Caco-2 (cell line): ENCODE results near the gene DOK7. TPM values are rescaled to one million over a fixed set of nuclear protein-coding genes. Genes with fewer than 3 reads are reported as not detected.

Experiments
- BruUV-seq: library from RNA; stranded (reverse); fragments of 400-500 nt; replicated peaks from 2 replicates; lab custom pipeline; 2021; lab: Mats Ljungman, UMichigan
- CTCF ChIA-PET: fragments of 300-600 bp; sonication (Branson Sonifier 250); formaldehyde crosslinking; loops from one replicate; lab custom pipeline; 2022; ENCODE audit warnings: antibody characterized with exemption; lab: Charles Lee
- POLR2A ChIA-PET: fragments of 300-600 bp; sonication (Branson Sonifier 250); formaldehyde crosslinking; loops from one replicate; lab custom pipeline; 2022; ENCODE audit warnings: antibody characterized with exemption; lab: Charles Lee
- DNase-seq, 2 experiments: peaks; one replicate each; pipeline versions ENCODE4 v3.0.0 to v3.0.0-alpha.2; 2020 to 2022
- H3K27me3 ChIP-seq: replicated peaks from 2 replicates; pipeline ENCODE4 v1.6.0; 2011; ENCODE audit warnings: low read length; ENCODE audit not compliant: control insufficient read depth, insufficient read depth
- H3K36me3 ChIP-seq: 2 replicates; pipeline ENCODE4 v1.5.1; 2011; ENCODE audit warnings: low read length; ENCODE audit not compliant: control insufficient read depth, insufficient read depth
- H3K4me1 ChIP-seq: fragments of 250-450 bp; sonication (Bioruptor Pico); 2 replicates; pipeline ENCODE4 v1.5.1; 2020; ENCODE audit warnings: mild to moderate bottlenecking
- H3K4me3 ChIP-seq: 2 replicates; pipeline ENCODE4 v1.5.1; 2011; ENCODE audit warnings: low read depth, mild to moderate bottlenecking, control low read depth, low read length
- H3K9me3 ChIP-seq: fragments of 250-450 bp; sonication (Bioruptor Pico); 2 replicates; pipeline ENCODE4 v1.5.1; 2020; ENCODE audit warnings: mild to moderate bottlenecking, moderate library complexity
- H3K27ac Mint-ChIP-seq: one replicate; pipeline ENCODE4 v1.8.0; 2022; ENCODE audit warnings: mixed read lengths; ENCODE audit not compliant: unreplicated experiment
- H3K27me3 Mint-ChIP-seq: one replicate; pipeline ENCODE4 v1.8.0; 2022; ENCODE audit warnings: mixed read lengths; ENCODE audit not compliant: insufficient read depth, unreplicated experiment
- H3K36me3 Mint-ChIP-seq: one replicate; pipeline ENCODE4 v1.8.0; 2022; ENCODE audit warnings: mild to moderate bottlenecking, mixed read lengths; ENCODE audit not compliant: insufficient read depth, unreplicated experiment
- H3K4me1 Mint-ChIP-seq: one replicate; pipeline ENCODE4 v1.8.0; 2022; ENCODE audit warnings: low read depth, mixed read lengths; ENCODE audit not compliant: unreplicated experiment
- H3K4me3 Mint-ChIP-seq: one replicate; pipeline ENCODE4 v1.8.0; 2022; ENCODE audit warnings: mild to moderate bottlenecking, moderate library complexity, mixed read lengths; ENCODE audit not compliant: unreplicated experiment
- H3K9me3 Mint-ChIP-seq: one replicate; pipeline ENCODE4 v1.8.0; 2022; ENCODE audit warnings: mixed read lengths; ENCODE audit not compliant: unreplicated experiment
- intact Hi-C: fragments of 100-400 bp; cut with micrococcal nuclease; formaldehyde crosslinking; loops from one replicate; pipeline ENCODE4 v1.10.0; 2022; ENCODE audit not compliant: unreplicated experiment
- total RNA-seq: library from RNA; stranded (reverse); gene quantifications from 2 replicates; pipeline ENCODE4 v1.2.3, GENCODE V29; 2022
- TF ChIP-seq, protein P1 (sequence below), 2 experiments: fragments of 200-600 bp in 1 of 2; IDR thresholded peaks; 1 replicate in 1 of 2; 2 replicates in 1 of 2; pipeline versions ENCODE4 v1.5.1 to v1.8.0; 2011 to 2022; ENCODE audit warnings: antibody characterized with exemption in 1 of 2, control low read depth in 1 of 2, inconsistent platforms in 1 of 2, low read depth in 1 of 2, low read length in 1 of 2, mild to moderate bottlenecking in 1 of 2, moderate library complexity in 1 of 2; ENCODE audit not compliant: insufficient read depth in 1 of 2, severe bottlenecking in 1 of 2, unreplicated experiment in 1 of 2

The DOK7 gene
- total RNA-seq, 1 experiment from 2014 or later, result 0.29 TPM

DNA sequence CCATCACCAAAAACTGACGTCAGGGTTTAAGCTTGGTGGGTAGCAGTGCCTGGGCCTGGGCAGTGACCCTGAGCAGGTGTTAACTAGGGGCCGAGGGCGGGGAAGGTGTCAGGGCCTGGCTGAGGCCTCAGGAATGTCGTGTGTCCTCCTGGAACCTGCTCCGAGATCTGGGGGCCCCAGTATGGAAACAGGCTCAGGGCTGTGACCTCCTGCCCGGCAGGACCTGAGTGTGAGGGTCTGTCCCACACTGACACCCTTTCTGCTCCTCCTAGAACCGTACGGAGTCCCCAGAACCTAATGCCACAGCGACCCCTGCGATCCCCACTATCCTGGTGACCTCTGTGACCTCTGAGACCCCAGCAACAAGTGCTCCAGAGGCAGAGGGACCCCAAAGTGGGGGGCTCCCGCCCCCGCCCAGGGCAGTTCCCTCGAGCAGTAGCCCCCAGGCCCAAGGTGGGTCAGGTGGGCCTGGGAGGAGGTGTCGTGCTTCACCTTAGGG, 20.6 kb upstream of the DOK7 start:
- ChIA-PET CTCF (no interaction called here), POLR2A (no interaction called here)
- peak; percentile 35 to 66 for DNase-seq
- H3K27me3 Mint-ChIP-seq, result no peaks in the 10 kb centered on the region
- TF ChIP-seq, protein P1, sequence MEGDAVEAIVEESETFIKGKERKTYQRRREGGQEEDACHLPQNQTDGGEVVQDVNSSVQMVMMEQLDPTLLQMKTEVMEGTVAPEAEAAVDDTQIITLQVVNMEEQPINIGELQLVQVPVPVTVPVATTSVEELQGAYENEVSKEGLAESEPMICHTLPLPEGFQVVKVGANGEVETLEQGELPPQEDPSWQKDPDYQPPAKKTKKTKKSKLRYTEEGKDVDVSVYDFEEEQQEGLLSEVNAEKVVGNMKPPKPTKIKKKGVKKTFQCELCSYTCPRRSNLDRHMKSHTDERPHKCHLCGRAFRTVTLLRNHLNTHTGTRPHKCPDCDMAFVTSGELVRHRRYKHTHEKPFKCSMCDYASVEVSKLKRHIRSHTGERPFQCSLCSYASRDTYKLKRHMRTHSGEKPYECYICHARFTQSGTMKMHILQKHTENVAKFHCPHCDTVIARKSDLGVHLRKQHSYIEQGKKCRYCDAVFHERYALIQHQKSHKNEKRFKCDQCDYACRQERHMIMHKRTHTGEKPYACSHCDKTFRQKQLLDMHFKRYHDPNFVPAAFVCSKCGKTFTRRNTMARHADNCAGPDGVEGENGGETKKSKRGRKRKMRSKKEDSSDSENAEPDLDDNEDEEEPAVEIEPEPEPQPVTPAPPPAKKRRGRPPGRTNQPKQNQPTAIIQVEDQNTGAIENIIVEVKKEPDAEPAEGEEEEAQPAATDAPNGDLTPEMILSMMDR (IDR thresholded peaks at IDR 0.05; ENCODE audit: insufficient read depth in 1 of 2, low read depth in 1 of 2, low read length in 1 of 2, severe bottlenecking in 1 of 2, unreplicated experiment in 1 of 2), result no peak
- no peak overlapping the region for H3K4me3 Mint-ChIP-seq
- H3K36me3 ChIP-seq, result no peaks in the 10 kb centered on the region
- no peaks in the 10 kb centered on the region for H3K36me3 Mint-ChIP-seq
- no peak overlapping the region for H3K4me3 ChIP-seq
- H3K27ac Mint-ChIP-seq, result no peak overlapping the region
- H3K9me3 Mint-ChIP-seq, result no peaks in the 10 kb centered on the region
- peaks cover 19% of the 10 kb centered on the region for H3K4me1 ChIP-seq
- intact Hi-C loops, result no loop called here
- no peaks in the 10 kb centered on the region for H3K4me1 Mint-ChIP-seq
- no peaks in the 10 kb centered on the region for H3K9me3 ChIP-seq
- no TSS peak for BruUV-seq
- H3K27me3 ChIP-seq, result no peaks in the 10 kb centered on the region

DNA sequence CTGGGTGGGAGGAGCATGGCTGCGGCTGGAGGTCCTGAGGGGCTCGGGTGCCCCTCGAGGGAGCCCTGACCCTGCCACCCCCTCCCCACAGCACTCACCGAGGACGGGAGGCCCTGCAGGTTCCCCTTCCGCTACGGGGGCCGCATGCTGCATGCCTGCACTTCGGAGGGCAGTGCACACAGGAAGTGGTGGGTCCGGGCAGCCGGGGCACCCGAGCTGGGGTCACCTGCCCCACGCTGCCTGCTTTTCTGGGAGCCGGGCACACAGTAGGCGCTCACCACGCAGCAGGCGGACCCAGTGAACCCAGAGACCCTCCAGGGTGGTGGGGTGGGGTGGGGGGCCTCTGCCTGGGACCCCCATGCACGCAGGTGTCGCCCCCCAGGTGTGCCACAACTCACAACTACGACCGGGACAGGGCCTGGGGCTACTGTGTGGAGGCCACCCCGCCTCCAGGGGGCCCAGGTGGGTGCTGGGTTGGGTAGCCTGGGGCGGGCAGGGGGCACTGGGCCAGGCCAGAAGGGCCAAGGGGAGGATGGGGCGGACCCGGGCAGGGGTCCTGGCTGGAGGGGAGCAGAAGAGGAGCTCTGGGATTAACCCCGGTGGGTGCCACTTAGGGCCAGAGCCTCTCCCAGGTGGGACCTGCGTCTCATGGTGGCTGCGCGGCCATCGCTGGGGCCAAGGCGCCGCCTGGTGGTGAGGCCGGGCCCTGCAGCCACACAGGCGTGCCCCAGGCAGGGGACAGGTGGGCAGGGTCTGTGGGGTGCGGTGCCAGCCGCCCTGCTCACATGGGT, 20.0 kb upstream of the DOK7 start:
- ChIA-PET POLR2A (no interaction called here), CTCF (interaction anchor here (1.0 kb wide), 1 partner anchor 38 kb away, joined by 3 read pairs; no protein-coding TSS in a partner anchor)
- no peaks in the 10 kb centered on the region for H3K27me3 Mint-ChIP-seq
- DNase-seq, result peak in 1 of 2 experiments; percentile 69
- H3K27ac Mint-ChIP-seq, result no peak overlapping the region
- H3K9me3 Mint-ChIP-seq, result no peaks in the 10 kb centered on the region
- no peaks in the 10 kb centered on the region for H3K4me1 Mint-ChIP-seq
- no peak overlapping the region for H3K4me3 ChIP-seq
- H3K9me3 ChIP-seq, result no peaks in the 10 kb centered on the region
- TF ChIP-seq, protein P1 (IDR thresholded peaks at IDR 0.05; ENCODE audit: insufficient read depth in 1 of 2, low read depth in 1 of 2, low read length in 1 of 2, severe bottlenecking in 1 of 2, unreplicated experiment in 1 of 2), result peak; percentile 66 to 94
- intact Hi-C loops, result loop anchor here (1.0 kb wide), 1 partner anchor 97 kb away; no protein-coding TSS in a partner anchor
- H3K36me3 Mint-ChIP-seq, result no peaks in the 10 kb centered on the region
- no peaks in the 10 kb centered on the region for H3K27me3 ChIP-seq
- H3K36me3 ChIP-seq, result no peaks in the 10 kb centered on the region
- BruUV-seq, result no TSS peak
- no peak overlapping the region for H3K4me3 Mint-ChIP-seq
- peaks cover 19% of the 10 kb centered on the region for H3K4me1 ChIP-seq

DNA sequence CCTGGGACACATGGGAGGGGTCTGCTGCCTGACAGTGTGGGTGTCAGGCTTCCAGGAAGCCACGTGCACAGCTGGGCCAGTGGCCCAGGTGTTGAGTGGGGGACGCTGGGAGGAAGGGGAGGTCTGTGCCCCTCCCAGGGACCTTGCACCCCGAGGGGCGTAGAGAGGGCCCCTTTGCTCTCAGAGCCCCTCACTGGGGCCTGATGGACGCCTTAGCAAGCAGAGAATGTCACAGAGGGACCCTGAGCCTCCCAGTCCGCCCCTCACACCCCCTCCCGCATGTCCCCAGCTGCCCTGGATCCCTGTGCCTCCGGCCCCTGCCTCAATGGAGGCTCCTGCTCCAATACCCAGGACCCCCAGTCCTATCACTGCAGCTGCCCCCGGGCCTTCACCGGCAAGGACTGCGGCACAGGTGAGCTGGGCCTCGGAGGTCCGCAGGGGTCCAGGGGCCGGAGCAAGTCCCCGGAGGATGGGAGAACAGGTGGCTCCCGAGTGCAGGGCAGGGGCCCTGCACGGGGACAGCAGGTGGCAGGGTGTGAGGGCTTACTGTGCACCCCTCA, 19.3 kb upstream of the DOK7 start:
- Histone ChIP-seq H3K27me3 (no peaks in the 10 kb centered on the region), H3K9me3 (no peaks in the 10 kb centered on the region), H3K36me3 (no peaks in the 10 kb centered on the region), H3K4me1 (peaks cover 19% of the 10 kb centered on the region), H3K4me3 (no peak overlapping the region)
- DNase-seq, result no peak
- H3K36me3 Mint-ChIP-seq, result no peaks in the 10 kb centered on the region
- no peak overlapping the region for H3K27ac Mint-ChIP-seq
- POLR2A ChIA-PET, result no interaction called here
- no peaks in the 10 kb centered on the region for H3K27me3 Mint-ChIP-seq
- no peaks in the 10 kb centered on the region for H3K9me3 Mint-ChIP-seq
- no peaks in the 10 kb centered on the region for H3K4me1 Mint-ChIP-seq
- no peak overlapping the region for H3K4me3 Mint-ChIP-seq
- intact Hi-C loops, result loop anchor here (1.0 kb wide), 1 partner anchor 98 kb away; no protein-coding TSS in a partner anchor
- no TSS peak for BruUV-seq
- CTCF ChIA-PET, result interaction anchor here (1.0 kb wide), 1 partner anchor 37 kb away, joined by 3 read pairs; no protein-coding TSS in a partner anchor
- TF ChIP-seq, protein P1 (IDR thresholded peaks at IDR 0.05; ENCODE audit: insufficient read depth in 1 of 2, low read depth in 1 of 2, low read length in 1 of 2, severe bottlenecking in 1 of 2, unreplicated experiment in 1 of 2), result no peak
